ENCODE measurements around the gene DNAI2.

GRCh38 chr17:74276541-74277009, 2.5 kb downstream of the DNAI2 start:
- no peak for TF ChIP-seq CTCF (IDR thresholded peaks at IDR 0.05)
- no peak for TF ChIP-seq POLR2A (IDR thresholded peaks at IDR 0.05)
